GM10248 (cell line): ENCODE measurements around the gene ZBTB25.

Experiments
- CTCF ChIA-PET: fragments of 300-600 bp; sonication (Branson Sonifier 250); formaldehyde crosslinking; extraction: SDS; loops from one replicate; lab custom pipeline; 2021; ENCODE audit warnings: antibody characterized with exemption; lab: Yijun Ruan, JAX
- POLR2A ChIA-PET: fragments of 350-650 bp; sonication (Branson Sonifier 250); formaldehyde crosslinking; extraction: SDS; loops from one replicate; lab custom pipeline; 2020; ENCODE audit warnings: antibody characterized with exemption; lab: Yijun Ruan, JAX
- DNase-seq: peaks from one replicate; pipeline ENCODE4 v3.0.0; 2012; ENCODE audit errors: extremely low spot score
- TF ChIP-seq, protein P1 (sequence below): IDR thresholded peaks from 2 replicates; pipeline ENCODE4 v1.5.1; 2012; ENCODE audit warnings: mild to moderate bottlenecking, low read depth; ENCODE audit errors: extremely low read depth, missing control alignments, control extremely low read depth

The ZBTB25 gene

DNA sequence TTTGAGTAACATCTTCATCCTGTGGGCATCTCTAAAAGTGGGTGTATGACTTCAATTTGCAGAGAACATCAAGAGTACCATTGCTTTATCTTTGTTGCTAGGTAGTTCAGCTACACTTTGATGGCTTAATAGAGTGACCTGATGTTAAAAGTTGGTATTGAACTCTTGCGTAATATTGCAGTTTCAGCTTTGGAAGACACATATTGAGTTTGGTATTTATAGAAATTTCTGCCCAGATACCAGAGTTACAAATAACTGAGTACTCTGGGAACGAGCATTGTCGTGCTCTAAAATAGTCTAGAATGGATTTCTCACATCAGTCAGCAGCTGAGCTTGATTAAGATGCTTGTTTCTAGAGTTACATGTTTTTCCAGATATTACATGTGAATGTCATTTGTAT lies 63.1 kb downstream of the ZBTB25 start:
- TF ChIP-seq, protein P1, sequence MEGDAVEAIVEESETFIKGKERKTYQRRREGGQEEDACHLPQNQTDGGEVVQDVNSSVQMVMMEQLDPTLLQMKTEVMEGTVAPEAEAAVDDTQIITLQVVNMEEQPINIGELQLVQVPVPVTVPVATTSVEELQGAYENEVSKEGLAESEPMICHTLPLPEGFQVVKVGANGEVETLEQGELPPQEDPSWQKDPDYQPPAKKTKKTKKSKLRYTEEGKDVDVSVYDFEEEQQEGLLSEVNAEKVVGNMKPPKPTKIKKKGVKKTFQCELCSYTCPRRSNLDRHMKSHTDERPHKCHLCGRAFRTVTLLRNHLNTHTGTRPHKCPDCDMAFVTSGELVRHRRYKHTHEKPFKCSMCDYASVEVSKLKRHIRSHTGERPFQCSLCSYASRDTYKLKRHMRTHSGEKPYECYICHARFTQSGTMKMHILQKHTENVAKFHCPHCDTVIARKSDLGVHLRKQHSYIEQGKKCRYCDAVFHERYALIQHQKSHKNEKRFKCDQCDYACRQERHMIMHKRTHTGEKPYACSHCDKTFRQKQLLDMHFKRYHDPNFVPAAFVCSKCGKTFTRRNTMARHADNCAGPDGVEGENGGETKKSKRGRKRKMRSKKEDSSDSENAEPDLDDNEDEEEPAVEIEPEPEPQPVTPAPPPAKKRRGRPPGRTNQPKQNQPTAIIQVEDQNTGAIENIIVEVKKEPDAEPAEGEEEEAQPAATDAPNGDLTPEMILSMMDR: no peak
- ChIA-PET CTCF (interaction anchor here (8.8 to 15.5 kb wide), 2 partner anchors 11 to 22 kb away, joined by 76 to 205 read pairs; no protein-coding TSS in a partner anchor), POLR2A (no interaction called here)
- DNase-seq: no peak

DNA sequence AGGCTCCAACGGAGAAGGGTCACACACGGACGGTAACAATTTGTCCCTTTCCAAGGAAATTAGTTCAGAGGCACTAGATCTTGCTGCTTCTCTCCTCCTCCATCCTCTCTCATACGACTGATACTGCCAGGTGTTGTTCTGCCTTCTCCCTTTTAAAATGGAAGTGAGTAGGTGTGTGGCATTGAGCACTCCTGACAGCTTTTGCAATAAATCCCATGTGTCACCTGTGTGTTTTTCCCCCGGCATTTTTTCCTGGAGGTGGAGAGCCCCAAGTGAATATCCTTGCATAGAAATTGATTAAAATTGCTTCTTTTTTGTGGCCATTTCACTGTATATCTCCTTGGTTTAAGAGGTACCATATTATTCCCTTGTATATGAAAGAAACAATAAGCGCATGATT lies 64.5 kb downstream of the ZBTB25 start:
- ChIA-PET CTCF (interaction anchor here (1.6 to 15.5 kb wide), 3 partner anchors 9 to 21 kb away, joined by 4 to 205 read pairs (median 76); no protein-coding TSS in a partner anchor), POLR2A (no interaction called here)
- TF ChIP-seq, protein P1: no peak
- no peak for DNase-seq

DNA sequence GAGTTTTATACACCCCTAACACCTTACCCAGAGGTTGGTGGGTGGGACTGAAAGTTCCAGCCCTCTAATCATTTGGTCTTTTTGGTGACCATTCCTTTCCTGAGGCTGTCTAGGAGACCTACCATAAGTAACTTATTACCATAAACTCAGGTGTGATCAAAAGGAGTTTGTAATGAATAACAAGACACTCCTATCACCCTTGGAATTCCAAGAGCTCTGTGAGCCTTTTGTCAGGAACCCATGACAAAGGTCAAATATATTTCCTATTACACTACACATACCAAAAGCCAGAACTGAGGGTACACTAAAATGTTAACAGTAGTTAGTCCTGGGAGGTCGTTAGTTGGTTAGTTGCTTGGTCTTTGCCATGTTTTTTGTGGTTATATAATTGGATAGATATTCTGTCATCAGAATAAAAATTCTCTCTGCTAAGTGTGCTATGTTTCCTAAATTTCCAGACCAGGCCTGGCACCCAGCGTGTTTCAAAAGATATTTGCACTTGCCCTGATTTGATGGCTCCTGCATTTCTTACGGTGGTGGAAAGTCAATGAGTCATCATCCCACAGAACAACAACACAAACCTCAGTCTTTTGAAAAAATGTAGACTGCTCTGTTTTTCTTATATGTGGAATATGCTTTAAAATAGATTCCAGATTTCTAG lies 65.3 kb downstream of the ZBTB25 start:
- DNase-seq: no peak
- TF ChIP-seq, protein P1: no peak
- ChIA-PET CTCF (interaction anchor here (1.6 to 15.5 kb wide), 3 partner anchors 9 to 20 kb away, joined by 4 to 205 read pairs (median 76); no protein-coding TSS in a partner anchor), POLR2A (no interaction called here)

DNA sequence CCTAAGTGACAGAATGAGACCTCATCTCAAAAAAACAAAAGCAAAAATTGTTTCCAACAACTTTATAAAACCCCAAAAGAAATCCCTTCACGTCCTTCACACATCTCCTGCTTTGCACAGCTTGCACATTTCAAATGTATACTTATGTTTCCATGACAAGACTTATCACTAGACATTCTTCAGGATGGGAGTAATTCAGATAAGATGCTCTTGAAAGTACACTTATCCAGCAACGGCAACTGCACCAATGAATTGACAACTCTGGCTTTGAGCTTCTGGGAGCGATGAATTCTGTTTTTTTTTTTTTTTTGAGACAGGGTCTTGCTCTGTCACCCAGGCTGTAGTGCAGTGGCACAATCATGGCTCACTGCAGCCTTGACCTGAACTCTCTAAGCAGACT lies 69.1 kb downstream of the ZBTB25 start:
- CTCF ChIA-PET: interaction anchor here (0.8 to 15.5 kb wide), 8 partner anchors 11 to 202 kb away, joined by 3 to 205 read pairs (median 4); no protein-coding TSS in a partner anchor
- TF ChIP-seq, protein P1: no peak

DNA sequence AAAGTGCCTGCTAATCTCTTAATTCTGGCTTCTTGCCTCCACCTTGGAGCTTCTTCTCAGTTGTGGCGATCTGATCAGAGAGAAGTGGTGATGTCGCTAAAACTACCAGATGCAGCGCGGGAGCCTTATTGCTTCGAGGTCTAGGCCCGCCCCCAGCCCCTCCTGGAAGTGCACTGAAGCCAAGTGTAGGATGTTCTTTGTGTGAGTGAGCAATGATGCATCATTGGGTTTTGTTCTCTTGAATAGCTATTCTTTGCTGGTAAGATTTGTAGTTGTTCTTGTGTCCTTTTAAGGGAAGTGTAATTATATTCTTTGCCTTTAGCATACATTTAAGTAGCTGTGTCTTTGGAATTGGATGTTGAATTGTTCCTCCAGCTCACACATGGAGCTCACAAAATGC lies 79.7 kb downstream of the ZBTB25 start:
- ChIA-PET CTCF (interaction anchor here (1.2 to 16.2 kb wide), 7 partner anchors 9 to 213 kb away, joined by 3 to 205 read pairs (median 5); no protein-coding TSS in a partner anchor), POLR2A (no interaction called here)
- TF ChIP-seq, protein P1: no peak
- DNase-seq: no peak

More for the DNA sequence above, 69.1 kb downstream of the ZBTB25 start:
- POLR2A ChIA-PET: no interaction called here
- no peak for DNase-seq

DNA sequence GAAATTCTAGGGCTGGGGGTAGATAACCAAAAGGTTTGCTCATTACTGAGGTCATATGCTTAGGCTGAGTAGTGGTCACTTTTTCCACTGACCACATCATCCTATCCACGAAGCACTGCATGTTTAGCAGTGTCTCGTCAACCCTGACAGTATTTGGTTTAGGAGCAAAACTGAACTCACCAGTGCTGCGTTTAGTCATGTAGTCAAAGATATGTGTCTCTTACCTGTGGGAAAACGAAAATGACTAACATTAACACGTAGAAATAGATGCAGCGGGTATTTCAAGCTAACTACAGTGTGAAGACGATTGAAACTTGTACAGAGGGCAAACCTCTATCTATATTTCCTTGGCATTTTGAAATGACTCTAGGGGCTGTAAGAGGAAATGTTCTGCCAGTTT lies 80.9 kb downstream of the ZBTB25 start:
- ChIA-PET POLR2A (no interaction called here), CTCF (interaction anchor here (1.3 to 16.2 kb wide), 5 partner anchors 10 to 214 kb away, joined by 3 to 205 read pairs (median 4); no protein-coding TSS in a partner anchor)
- TF ChIP-seq, protein P1: no peak
- DNase-seq: no peak
